Measurements from ENCODE around the gene MBD5.
A peak's percentile ranks its signal among the peaks of the same experiment; 100 is the strongest.

Gene MBD5

GRCh38 chr2:148013876-148014275 is 7.0 kb upstream of the MBD5 start:
- no peak for TF ChIP-seq CTCF (IDR thresholded peaks at IDR 0.05; ENCODE audit: low read depth, low read length)
- no peak for DNase-seq (ENCODE audit: low read depth in 2 of 2)
- no peak overlapping the region for H3K4me3 ChIP-seq (replicated peaks in 1 of 2; ENCODE audit: low read depth in 2 of 2, low read length in 2 of 2)

- no peak for TF ChIP-seq CTCF (IDR thresholded peaks at IDR 0.05; ENCODE audit: low read depth, low read length)
- DNase-seq (ENCODE audit: low read depth in 2 of 2) = no peak
- H3K4me3 ChIP-seq (replicated peaks in 1 of 2; ENCODE audit: low read depth in 2 of 2, low read length in 2 of 2) = no peak overlapping the region
These were observed 6.3 kb upstream of the MBD5 start for GRCh38 chr2:148014616-148015015.

GRCh38 chr2:148020111-148021058 is 506 bp upstream of the MBD5 start, which contains the start of gene ORC4:
Gene ORC4, minus strand, starts transcription at chr2:148020737. Its CDS starts 44,779 bp downstream, at chr2:147975958.
- peak; percentile 99 to 100 for DNase-seq (ENCODE audit: low read depth in 2 of 2)
- peak; percentile 37 for TF ChIP-seq CTCF (IDR thresholded peaks at IDR 0.05; ENCODE audit: low read depth, low read length)
- H3K4me3 ChIP-seq (replicated peaks in 1 of 2; ENCODE audit: low read depth in 2 of 2, low read length in 2 of 2) = peak within 1 kb of the TSS; percentile 67 to 94

GRCh38 chr2:148021886-148022285 is 995 bp downstream of the MBD5 start:
- H3K4me3 ChIP-seq (replicated peaks in 1 of 2; ENCODE audit: low read depth in 2 of 2, low read length in 2 of 2) = peak overlapping the region; percentile 67 to 87
- DNase-seq (ENCODE audit: low read depth in 2 of 2) = peak in 1 of 2 donors; percentile 13
- no peak for TF ChIP-seq CTCF (IDR thresholded peaks at IDR 0.05; ENCODE audit: low read depth, low read length)

- peak overlapping the region; percentile 67 to 87 for H3K4me3 ChIP-seq (replicated peaks in 1 of 2; ENCODE audit: low read depth in 2 of 2, low read length in 2 of 2)
- TF ChIP-seq CTCF (IDR thresholded peaks at IDR 0.05; ENCODE audit: low read depth, low read length) = no peak
- no peak for DNase-seq (ENCODE audit: low read depth in 2 of 2)
These were observed 1.5 kb downstream of the MBD5 start for GRCh38 chr2:148022351-148022750.

GRCh38 chr2:148022882-148023281 is 2.0 kb downstream of the MBD5 start:
- DNase-seq (ENCODE audit: low read depth in 2 of 2) = no peak
- H3K4me3 ChIP-seq (replicated peaks in 1 of 2; ENCODE audit: low read depth in 2 of 2, low read length in 2 of 2) = peak overlapping the region in 1 of 2 donors; percentile 67

More at GRCh38 chr2:148022882-148023281, 2.0 kb downstream of the MBD5 start:
- TF ChIP-seq CTCF (IDR thresholded peaks at IDR 0.05; ENCODE audit: low read depth, low read length) = no peak

Data from cardiac fibroblast (primary cell).